BJ (cell line): Measurements from ENCODE around the gene MCM6. TPM values are rescaled to one million over a fixed set of nuclear protein-coding genes. Genes with fewer than 3 reads are reported as not detected.
A peak's percentile ranks its signal among the peaks of the same experiment; 100 is the strongest.
"Not testable (repeated sequence)": the region's sequence is repeated elsewhere in the genome, so short reads cannot be mapped to it uniquely, and the experiment has no call there.

ENCODE experiments used
- CTCF ChIA-PET: fragments of 350-600 bp; formaldehyde crosslinking; extraction: SDS; loops from one replicate; lab custom pipeline; 2021; ENCODE audit warnings: antibody characterized with exemption, inconsistent platforms; lab: Yijun Ruan, JAX
- POLR2A ChIA-PET: fragments of 300-600 bp; sonication (Branson Sonifier 250); formaldehyde crosslinking; extraction: SDS; loops from one replicate; lab custom pipeline; 2021; ENCODE audit warnings: antibody characterized with exemption; lab: Charles Lee
- DNase-seq: peaks from one replicate; pipeline ENCODE4 v3.0.0-alpha.2; 2011; ENCODE audit warnings: low read depth
- H3K27me3 ChIP-seq: 2 replicates; pipeline ENCODE4 v1.6.0; 2011; ENCODE audit warnings: low read length; ENCODE audit not compliant: control insufficient read depth, insufficient read depth
- H3K36me3 ChIP-seq: 2 replicates; pipeline ENCODE4 v1.5.1; 2011; ENCODE audit warnings: low read length; ENCODE audit not compliant: control insufficient read depth, insufficient read depth
- H3K4me3 ChIP-seq: 2 replicates; pipeline ENCODE4 v1.5.1; 2011; ENCODE audit warnings: low read depth, mild to moderate bottlenecking, control low read depth, low read length
- polyA plus RNA-seq: library from polyadenylated mRNA; depleted of rRNA; stranded (reverse); fragments of >200 nt; gene quantifications from 2 replicates; pipeline ENCODE4 v1.2.3, GENCODE V29; 2011
- TF ChIP-seq, protein P1 (sequence below): IDR thresholded peaks from 2 replicates; pipeline ENCODE4 v1.5.1; 2011; ENCODE audit warnings: low read depth, mild to moderate bottlenecking, control low read depth, inconsistent platforms, low read length, moderate library complexity; ENCODE audit not compliant: insufficient read depth

Gene MCM6
- polyA plus RNA-seq, 1 experiment, result 15.7 TPM

- ChIA-PET POLR2A (no interaction called here), CTCF (interaction anchor here (0.9 to 4.4 kb wide), 26 partner anchors 10 to 808 kb away, joined by 3 to 44 read pairs (median 5); partner anchors contain the start of genes LCT and MCM6)
- TF ChIP-seq, protein P1, sequence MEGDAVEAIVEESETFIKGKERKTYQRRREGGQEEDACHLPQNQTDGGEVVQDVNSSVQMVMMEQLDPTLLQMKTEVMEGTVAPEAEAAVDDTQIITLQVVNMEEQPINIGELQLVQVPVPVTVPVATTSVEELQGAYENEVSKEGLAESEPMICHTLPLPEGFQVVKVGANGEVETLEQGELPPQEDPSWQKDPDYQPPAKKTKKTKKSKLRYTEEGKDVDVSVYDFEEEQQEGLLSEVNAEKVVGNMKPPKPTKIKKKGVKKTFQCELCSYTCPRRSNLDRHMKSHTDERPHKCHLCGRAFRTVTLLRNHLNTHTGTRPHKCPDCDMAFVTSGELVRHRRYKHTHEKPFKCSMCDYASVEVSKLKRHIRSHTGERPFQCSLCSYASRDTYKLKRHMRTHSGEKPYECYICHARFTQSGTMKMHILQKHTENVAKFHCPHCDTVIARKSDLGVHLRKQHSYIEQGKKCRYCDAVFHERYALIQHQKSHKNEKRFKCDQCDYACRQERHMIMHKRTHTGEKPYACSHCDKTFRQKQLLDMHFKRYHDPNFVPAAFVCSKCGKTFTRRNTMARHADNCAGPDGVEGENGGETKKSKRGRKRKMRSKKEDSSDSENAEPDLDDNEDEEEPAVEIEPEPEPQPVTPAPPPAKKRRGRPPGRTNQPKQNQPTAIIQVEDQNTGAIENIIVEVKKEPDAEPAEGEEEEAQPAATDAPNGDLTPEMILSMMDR, result peak; percentile 96
- Histone ChIP-seq H3K27me3 (no peaks in the 10 kb centered on the region), H3K36me3 (no peaks in the 10 kb centered on the region), H3K4me3 (no peak overlapping the region)
- DNase-seq, result peak; percentile 19
These were observed 78.6 kb downstream of the MCM6 start for GRCh38 chr2:135797497-135798274.

DNA sequence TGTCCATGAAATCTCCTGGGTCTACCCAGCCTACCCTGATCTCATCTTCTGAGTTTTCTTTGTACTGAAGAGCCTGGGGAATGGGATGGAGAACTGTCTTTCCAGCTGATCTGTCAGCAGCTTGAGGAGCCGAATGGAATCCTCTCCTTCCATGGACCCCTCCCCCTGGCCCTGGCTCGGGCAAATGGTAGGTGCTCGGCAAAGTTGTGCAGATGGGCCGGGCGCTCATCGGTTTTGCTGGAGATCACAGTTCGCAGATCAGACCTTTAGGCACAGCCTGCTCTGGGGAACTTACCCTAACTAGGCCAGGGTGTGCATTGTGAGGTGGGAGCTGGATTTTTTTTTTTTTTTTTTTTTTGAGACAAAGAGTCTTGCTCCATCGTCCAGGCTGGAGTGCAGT lies 79.6 kb downstream of the MCM6 start:
- TF ChIP-seq, protein P1, result no peak
- no peak for DNase-seq
- Histone ChIP-seq H3K4me3 (no peak overlapping the region), H3K36me3 (no peaks in the 10 kb centered on the region), H3K27me3 (no peaks in the 10 kb centered on the region)
- POLR2A ChIA-PET, result no interaction called here
- CTCF ChIA-PET, result interaction anchor here (0.6 to 4.4 kb wide), 17 partner anchors 9 to 818 kb away, joined by 3 to 44 read pairs (median 5); partner anchors contain the start of genes LCT and MCM6

DNA sequence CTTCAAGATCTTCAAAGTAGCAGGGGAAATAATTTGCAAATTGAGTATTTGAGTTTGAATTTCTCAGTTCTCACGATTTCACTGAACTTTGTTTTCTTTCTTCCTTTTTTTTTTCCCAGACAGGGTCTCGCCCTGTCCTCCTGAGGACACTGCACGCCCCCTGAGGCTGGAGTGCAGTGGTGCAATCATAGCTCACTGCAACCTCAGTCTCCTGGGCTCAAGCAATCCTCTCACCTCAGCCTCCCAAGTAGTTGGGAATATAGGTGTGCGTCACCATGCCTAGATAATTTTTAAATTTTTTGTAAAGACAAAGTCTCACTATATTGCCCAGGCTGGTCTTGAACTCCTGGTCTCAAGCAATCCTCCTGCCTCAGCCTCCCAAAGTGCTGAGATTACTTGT lies 80.6 kb downstream of the MCM6 start:
- H3K27me3 ChIP-seq, DNase-seq, POLR2A ChIA-PET, H3K36me3 ChIP-seq, H3K4me3 ChIP-seq: not testable (repeated sequence)
- CTCF ChIA-PET, result interaction anchor here (2.3 to 4.4 kb wide), 3 partner anchors 13 to 791 kb away, joined by 6 to 39 read pairs (median 10); no protein-coding TSS in a partner anchor

DNA sequence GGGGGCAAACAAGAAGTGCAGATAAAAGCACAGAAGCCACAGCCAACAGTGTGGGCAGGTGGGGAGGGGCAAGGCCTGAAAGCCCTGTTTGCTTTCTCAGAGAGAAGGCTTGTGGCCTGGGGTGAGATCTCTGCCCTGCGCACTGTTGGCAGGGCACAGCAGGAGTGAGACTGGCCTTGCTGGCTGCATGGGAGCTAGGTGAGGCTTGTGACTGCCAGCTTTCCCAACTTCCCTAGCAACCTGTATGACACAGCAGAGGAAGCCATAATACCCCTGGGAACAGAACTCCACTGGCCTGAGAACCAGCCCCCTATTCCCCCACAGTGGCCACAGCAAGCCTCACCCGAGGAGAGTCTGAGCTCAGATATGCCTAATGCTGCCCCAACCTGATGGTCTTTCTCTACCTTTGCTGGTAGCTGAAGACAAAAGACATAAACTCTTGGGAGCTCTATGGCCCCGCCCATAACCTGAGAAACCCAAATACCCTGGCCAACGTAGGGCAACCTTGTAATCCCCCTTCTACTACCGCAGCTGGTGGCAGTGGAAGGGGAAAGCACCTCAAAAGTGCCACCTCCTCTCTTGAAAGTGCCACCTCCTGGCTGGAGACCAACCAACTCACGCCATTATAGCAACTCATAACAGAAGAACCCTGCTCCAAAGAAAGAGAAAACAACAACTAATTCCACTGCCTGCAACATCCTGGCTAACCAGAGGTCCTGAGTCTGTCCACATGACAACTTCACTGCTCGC lies 83.7 kb downstream of the MCM6 start:
- TF ChIP-seq, protein P1, result no peak
- POLR2A ChIA-PET, result no interaction called here
- DNase-seq, result no peak
- Histone ChIP-seq H3K4me3 (no peak overlapping the region), H3K36me3 (no peaks in the 10 kb centered on the region; the same call in 1 of the 2 replicates), H3K27me3 (no peaks in the 10 kb centered on the region)
- CTCF ChIA-PET, result interaction anchor here (0.7 kb wide), 1 partner anchor 45 kb away, joined by 4 read pairs; no protein-coding TSS in a partner anchor

- POLR2A ChIA-PET, result no interaction called here
- Histone ChIP-seq H3K4me3 (no peak overlapping the region), H3K36me3 (no peaks in the 10 kb centered on the region; the same call in 1 of the 2 replicates), H3K27me3 (no peaks in the 10 kb centered on the region)
- no peak for DNase-seq
- TF ChIP-seq, protein P1, result no peak
- CTCF ChIA-PET, result interaction anchor here (0.6 to 0.7 kb wide), 2 partner anchors 46 to 593 kb away, joined by 3 to 4 read pairs; no protein-coding TSS in a partner anchor
These were observed 84.6 kb downstream of the MCM6 start for GRCh38 chr2:135791418-135792190.
